ENCODE data around the gene HCN2.

DNA sequence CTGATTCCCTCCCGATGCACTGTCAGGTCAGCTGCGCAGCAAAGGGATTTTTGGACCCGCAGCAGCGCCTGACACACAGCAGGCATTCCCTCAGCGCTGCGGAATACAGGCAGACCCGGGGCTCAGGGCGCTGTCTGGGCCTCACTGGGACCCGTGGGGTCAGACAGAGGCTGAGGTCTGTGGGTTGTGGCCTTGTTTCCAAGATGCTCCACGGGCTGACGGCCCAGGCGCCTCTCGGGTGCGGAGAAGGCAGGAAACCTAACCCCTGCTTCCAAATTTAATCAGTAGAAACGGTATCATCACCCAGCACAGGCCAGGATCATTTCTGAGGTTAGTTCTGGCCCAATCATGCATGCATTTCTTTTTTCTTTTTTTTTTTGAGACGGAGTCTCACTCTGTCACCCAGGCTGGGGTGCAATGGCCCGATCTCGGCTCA is 74.0 kb downstream of the HCN2 start:
- TF ChIP-seq, protein P1, sequence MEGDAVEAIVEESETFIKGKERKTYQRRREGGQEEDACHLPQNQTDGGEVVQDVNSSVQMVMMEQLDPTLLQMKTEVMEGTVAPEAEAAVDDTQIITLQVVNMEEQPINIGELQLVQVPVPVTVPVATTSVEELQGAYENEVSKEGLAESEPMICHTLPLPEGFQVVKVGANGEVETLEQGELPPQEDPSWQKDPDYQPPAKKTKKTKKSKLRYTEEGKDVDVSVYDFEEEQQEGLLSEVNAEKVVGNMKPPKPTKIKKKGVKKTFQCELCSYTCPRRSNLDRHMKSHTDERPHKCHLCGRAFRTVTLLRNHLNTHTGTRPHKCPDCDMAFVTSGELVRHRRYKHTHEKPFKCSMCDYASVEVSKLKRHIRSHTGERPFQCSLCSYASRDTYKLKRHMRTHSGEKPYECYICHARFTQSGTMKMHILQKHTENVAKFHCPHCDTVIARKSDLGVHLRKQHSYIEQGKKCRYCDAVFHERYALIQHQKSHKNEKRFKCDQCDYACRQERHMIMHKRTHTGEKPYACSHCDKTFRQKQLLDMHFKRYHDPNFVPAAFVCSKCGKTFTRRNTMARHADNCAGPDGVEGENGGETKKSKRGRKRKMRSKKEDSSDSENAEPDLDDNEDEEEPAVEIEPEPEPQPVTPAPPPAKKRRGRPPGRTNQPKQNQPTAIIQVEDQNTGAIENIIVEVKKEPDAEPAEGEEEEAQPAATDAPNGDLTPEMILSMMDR (IDR thresholded peaks at IDR 0.05), result peak in 1 of 4 experiments; percentile 9
- TF ChIP-seq POLR2A (IDR thresholded peaks at IDR 0.05), result no peak
- no peak for TF ChIP-seq POLR2AphosphoS5 (IDR thresholded peaks at IDR 0.05)

Measured in prostate gland (tissue), 2 donors.